Measurements from ENCODE around the gene IFITM5. TPM values are rescaled to one million over a fixed set of nuclear protein-coding genes. Genes with fewer than 3 reads are reported as not detected.

IFITM5 gene
- total and polyA plus RNA-seq, 2 of the 8 experiments (the other 6 are each of a cell fraction or from before 2014, with no cell fraction given), result not detected

DNA sequence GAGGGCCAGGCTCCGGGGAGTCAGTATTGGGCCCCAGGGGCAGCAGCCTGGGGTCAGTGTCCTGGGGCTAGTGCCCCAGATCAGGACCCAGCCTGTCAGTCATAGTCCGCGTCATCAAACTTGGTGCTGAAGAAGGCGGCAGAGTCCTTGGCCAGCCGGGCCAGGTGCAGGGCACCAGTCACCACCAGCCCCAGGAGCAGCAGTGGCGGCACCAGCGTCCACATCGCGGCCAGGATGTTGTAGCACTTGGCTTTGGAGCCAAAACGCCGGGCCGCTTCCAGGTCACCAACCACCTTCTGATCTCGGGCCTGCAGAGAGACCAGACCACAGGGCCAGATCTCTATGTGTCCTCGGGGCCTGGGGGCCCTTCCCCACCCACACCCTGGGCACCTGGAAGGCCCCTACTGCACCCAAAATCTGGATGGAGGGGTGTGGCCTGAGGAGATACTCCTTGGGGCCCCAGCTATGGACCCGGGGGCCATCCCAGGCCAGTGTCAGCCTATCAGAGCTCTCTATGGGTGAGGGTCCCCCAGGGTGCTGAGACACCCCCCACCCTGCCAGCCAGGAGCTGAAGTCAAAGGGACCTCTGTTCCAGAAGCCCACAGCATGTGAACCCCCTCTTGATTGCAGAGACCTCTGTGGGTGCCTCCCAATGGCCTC lies 790 bp downstream of the IFITM5 start:
- ChIA-PET POLR2A (ENCODE audit: partially characterized antibody) (interaction anchor here (0.7 to 5.2 kb wide), 12 partner anchors 9 to 82 kb away, joined by 3 to 51 read pairs (median 4); partner anchors contain the start of genes IFITM2 and PGGHG), CTCF (ENCODE audit: partially characterized antibody) (interaction anchor here (0.7 to 2.2 kb wide), 3 partner anchors 18 to 48 kb away, joined by 5 to 11 read pairs (median 5); no protein-coding TSS in a partner anchor)
- no peaks in the 10 kb centered on the region for H4K20me1 ChIP-seq (replicated peaks in 1 of 2; ENCODE audit: control insufficient read depth in 1 of 2, insufficient read depth in 2 of 2, low read length in 2 of 2)
- no peak for TF ChIP-seq NRF1 (IDR thresholded peaks at IDR 0.05; ENCODE audit: low read depth, low read length)
- no peak for TF ChIP-seq TAF1 (IDR thresholded peaks at IDR 0.05; ENCODE audit: low read depth, low read length)
- TF ChIP-seq NANOG (IDR thresholded peaks at IDR 0.05; ENCODE audit: insufficient read depth, low read depth, low read length, poor library complexity, severe bottlenecking), result no peak
- no peak for TF ChIP-seq SAP30 (IDR thresholded peaks at IDR 0.05; ENCODE audit: insufficient read depth, insufficient replicate concordance, low read length)
- TF ChIP-seq CHD2 (IDR thresholded peaks at IDR 0.05; ENCODE audit: low read length), result no peak
- TF ChIP-seq KDM5A (IDR thresholded peaks at IDR 0.05; ENCODE audit: low read length), result no peak
- TF ChIP-seq, protein P1, sequence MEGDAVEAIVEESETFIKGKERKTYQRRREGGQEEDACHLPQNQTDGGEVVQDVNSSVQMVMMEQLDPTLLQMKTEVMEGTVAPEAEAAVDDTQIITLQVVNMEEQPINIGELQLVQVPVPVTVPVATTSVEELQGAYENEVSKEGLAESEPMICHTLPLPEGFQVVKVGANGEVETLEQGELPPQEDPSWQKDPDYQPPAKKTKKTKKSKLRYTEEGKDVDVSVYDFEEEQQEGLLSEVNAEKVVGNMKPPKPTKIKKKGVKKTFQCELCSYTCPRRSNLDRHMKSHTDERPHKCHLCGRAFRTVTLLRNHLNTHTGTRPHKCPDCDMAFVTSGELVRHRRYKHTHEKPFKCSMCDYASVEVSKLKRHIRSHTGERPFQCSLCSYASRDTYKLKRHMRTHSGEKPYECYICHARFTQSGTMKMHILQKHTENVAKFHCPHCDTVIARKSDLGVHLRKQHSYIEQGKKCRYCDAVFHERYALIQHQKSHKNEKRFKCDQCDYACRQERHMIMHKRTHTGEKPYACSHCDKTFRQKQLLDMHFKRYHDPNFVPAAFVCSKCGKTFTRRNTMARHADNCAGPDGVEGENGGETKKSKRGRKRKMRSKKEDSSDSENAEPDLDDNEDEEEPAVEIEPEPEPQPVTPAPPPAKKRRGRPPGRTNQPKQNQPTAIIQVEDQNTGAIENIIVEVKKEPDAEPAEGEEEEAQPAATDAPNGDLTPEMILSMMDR (IDR thresholded peaks at IDR 0.05; ENCODE audit: control extremely low read depth in 1 of 3, insufficient read depth in 1 of 3, low read depth in 1 of 3, low read length in 3 of 3), result no peak

More for the DNA sequence above, 790 bp downstream of the IFITM5 start:
- Histone ChIP-seq H2BK20ac (ENCODE audit: low read length) (0 out of 2 replicates have a peak overlapping the region, but pooled peaks have one; percentile 18), H3K9me3 (ENCODE audit: insufficient read depth in 2 of 2, low read depth in 1 of 2, low read length in 1 of 2) (no peaks in the 10 kb centered on the region), H2AFZ (ENCODE audit: low read length) (no peak overlapping the region), H3K4me1 (replicated peaks in 1 of 4; ENCODE audit: control insufficient read depth in 3 of 4, insufficient read depth in 4 of 4, low read length in 3 of 4) (peaks cover 6 to 22% (median 12%) of the 10 kb centered on the region in 4 experiments), H3K79me2 (ENCODE audit: control insufficient read depth in 1 of 2, insufficient read depth in 2 of 2, low read length in 2 of 2) (no peaks in the 10 kb centered on the region), H3K23ac (ENCODE audit: insufficient read length) (no peak overlapping the region), H3K9ac (replicated peaks in 1 of 4; ENCODE audit: extremely low read depth in 1 of 4, low read depth in 3 of 4, low read length in 3 of 4) (no peak overlapping the region), H2BK5ac (ENCODE audit: low read depth, low read length) (no peak overlapping the region), H2BK120ac (replicated peaks; ENCODE audit: low read depth, low read length) (no peak overlapping the region), H3K14ac (ENCODE audit: insufficient read length) (no peak overlapping the region), H3K27me3 (replicated peaks in 1 of 4; ENCODE audit: control insufficient read depth in 3 of 4, extremely low read depth in 1 of 4, insufficient read depth in 3 of 4, low read length in 3 of 4) (no peaks in the 10 kb centered on the region), H3K36me3 (ENCODE audit: control insufficient read depth in 2 of 4, insufficient read depth in 4 of 4, low read length in 3 of 4) (peaks cover 0 to 13% (median 10%) of the 10 kb centered on the region in 4 experiments; a peak in 5 of 8 replicates), H3K79me1 (ENCODE audit: low read depth, low read length) (no peaks in the 10 kb centered on the region), H2AK5ac (ENCODE audit: low read depth, low read length) (no peak overlapping the region), H3K23me2 (ENCODE audit: low read depth, low read length) (no peaks in the 10 kb centered on the region), H2BK15ac (ENCODE audit: low read length) (no peak overlapping the region), H3K27ac (ENCODE audit: low read depth, low read length) (no peak overlapping the region), H4K91ac (replicated peaks; ENCODE audit: insufficient read length, low read length) (no peak overlapping the region), H4K8ac (ENCODE audit: extremely low read depth, insufficient read depth, low read length) (0 out of 2 replicates have a peak overlapping the region, but pooled peaks have one; percentile 3), H3K18ac (ENCODE audit: extremely low read depth, low read length) (no peak overlapping the region; the same call in 1 of the 2 replicates), H4K5ac (ENCODE audit: insufficient read length, low read depth, low read length) (no peak overlapping the region), H2BK12ac (ENCODE audit: low read depth, low read length) (peak overlapping the region; percentile 17; the same call in 1 of the 2 replicates), H3K56ac (replicated peaks; ENCODE audit: insufficient read length, low read depth, low read length) (no peak overlapping the region), H3K4ac (replicated peaks; ENCODE audit: insufficient read length, low read depth, low read length) (no peak overlapping the region), H3K4me3 (ENCODE audit: extremely low read depth in 1 of 4, insufficient read depth in 2 of 4, low read depth in 3 of 4, low read length in 4 of 4) (no peak overlapping the region), H3K4me2 (ENCODE audit: insufficient read depth in 1 of 2, low read depth in 2 of 2, low read length in 2 of 2) (no peak overlapping the region)
- WGBS, 2 experiments (ENCODE audit: extremely low coverage in 1 of 2, insufficient coverage in 1 of 2, insufficient read length in 1 of 2, insufficient replicate concordance in 2 of 2, low coverage in 1 of 2, low lambda C conversion rate in 2 of 2, missing lambda C conversion rate in 1 of 2), result 90% methylated on average over 15 of the region's 15 CpGs; no CpG with 5 or more reads in 1 of the 2 experiments
- no peak for FAIRE-seq
- no peak for DNase-seq (ENCODE audit: low read depth in 1 of 2, low spot score in 2 of 2)
